NB4 (cell line): ENCODE results near the gene THBS1.

Experiments
- CTCF ChIP-seq: IDR thresholded peaks from one replicate; pipeline ENCODE4 v1.5.1; 2012; ENCODE audit warnings: low read depth, low read length
- POLR2A ChIP-seq: IDR thresholded peaks from 2 replicates; pipeline ENCODE4 v1.6.1; 2011; ENCODE audit warnings: mild to moderate bottlenecking; ENCODE audit not compliant: insufficient read length; ENCODE audit errors: extremely low read depth

GRCh38 chr15:39584266-39584659 lies 3.4 kb downstream of the THBS1 start:
- TF ChIP-seq CTCF (no peak), POLR2A (no peak)
